Vagina (tissue), 2 donors: ENCODE data around the gene OR1A2. TPM values are rescaled to one million over a fixed set of nuclear protein-coding genes. Genes with fewer than 3 reads are reported as not detected.
"Not testable (repeated sequence)": the region's sequence is repeated elsewhere in the genome, so short reads cannot be mapped to it uniquely, and the experiment has no call there.

ENCODE experiments used
- DNase-seq, 2 donors: peaks; one replicate each; pipeline ENCODE4 v3.0.0-alpha.2; 2017; ENCODE audit errors: extremely low spot score in 2 of 2
- H3K27ac ChIP-seq: fragments of 200-600 bp; sonication (generic); one replicate; pipeline ENCODE4 v1.5.1; 2019
- H3K27me3 ChIP-seq: fragments of 200-600 bp; sonication (generic); one replicate; pipeline ENCODE4 v1.5.1; 2019
- H3K36me3 ChIP-seq, 2 donors: fragments of 200-600 bp; sonication (generic); one replicate each; pipeline ENCODE4 v1.5.1; 2017 to 2019
- H3K4me1 ChIP-seq: fragments of 200-600 bp; sonication (generic); one replicate; pipeline ENCODE4 v1.5.1; 2019
- H3K4me3 ChIP-seq, 2 donors: fragments of 200-600 bp; sonication (generic); 1 replicate in 1 of 2; 2 replicates in 1 of 2; pipeline ENCODE4 v1.5.1; 2016 to 2019
- H3K9me3 ChIP-seq: fragments of 200-600 bp; sonication (generic); one replicate; pipeline ENCODE4 v1.5.1; 2019
- intact Hi-C: fragments of 100-400 bp; cut with DNase I; formaldehyde crosslinking; loops from one replicate; pipeline ENCODE4 v1.15.1; 2023
- total RNA-seq: library from RNA; depleted of rRNA; stranded (reverse); fragments of >200 nt; gene quantifications from one replicate; pipeline ENCODE4 v1.2.3, GENCODE V29; 2016

OR1A2 gene
- total RNA-seq, 1 donor from 2014 or later, result not detected

- H3K4me3 ChIP-seq, H3K36me3 ChIP-seq, H3K27me3 ChIP-seq, DNase-seq, intact Hi-C loops, H3K27ac ChIP-seq, H3K9me3 ChIP-seq, H3K4me1 ChIP-seq: not testable (repeated sequence)
Measured at GRCh38 chr17:3238685-3239084, 41.4 kb downstream of the OR1A2 start.

DNA sequence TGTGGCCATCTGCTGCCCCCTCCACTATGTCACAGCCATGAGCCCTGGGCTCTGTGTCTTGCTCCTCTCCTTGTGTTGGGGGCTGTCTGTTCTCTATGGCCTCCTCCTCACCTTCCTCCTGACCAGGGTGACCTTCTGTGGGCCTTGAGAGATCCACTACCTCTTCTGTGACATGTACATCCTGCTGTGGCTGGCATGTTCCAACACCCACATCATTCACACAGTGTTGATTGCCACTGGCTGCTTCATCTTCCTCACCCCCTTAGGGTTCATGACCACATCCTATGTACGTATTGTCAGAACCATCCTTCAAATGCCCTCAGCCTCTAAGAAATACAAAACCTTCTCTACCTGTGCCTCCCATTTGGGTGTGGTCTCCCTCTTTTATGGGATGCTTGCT lies 43.7 kb downstream of the OR1A2 start:
- H3K4me1 ChIP-seq, H3K4me3 ChIP-seq, H3K36me3 ChIP-seq, intact Hi-C loops, H3K27me3 ChIP-seq, H3K9me3 ChIP-seq, DNase-seq, H3K27ac ChIP-seq: not testable (repeated sequence)

- DNase-seq, H3K36me3 ChIP-seq, H3K4me3 ChIP-seq, H3K27ac ChIP-seq, intact Hi-C loops, H3K4me1 ChIP-seq, H3K27me3 ChIP-seq, H3K9me3 ChIP-seq: not testable (repeated sequence)
Measured at GRCh38 chr17:3244841-3245240, 47.5 kb downstream of the OR1A2 start.

Other genes with a start within 250 kb of the OR1A2 start
- not detected for gene OR1D5, start 133.9 kb upstream of the OR1A2 start, total RNA-seq
- gene OR1D2, start 93.1 kb upstream of the OR1A2 start, total RNA-seq, result not detected
- gene OR1G1, start 70.0 kb upstream of the OR1A2 start, total RNA-seq, result not detected
- not detected for gene OR1A1, start 10.1 kb downstream of the OR1A2 start, total RNA-seq
- not detected for gene OR3A1, start 100.8 kb downstream of the OR1A2 start, total RNA-seq
- not detected for gene OR3A2, start 188.8 kb downstream of the OR1A2 start, total RNA-seq
- gene OR1E1, start 200.9 kb downstream of the OR1A2 start, total RNA-seq, result not detected
- gene OR3A3, start 213.9 kb downstream of the OR1A2 start, total RNA-seq, result not detected
- gene OR1E2, start 236.3 kb downstream of the OR1A2 start, total RNA-seq, result not detected